Stimulated activated CD8-positive, alpha-beta memory T cell treated with anti-CD3 and anti-CD28 coated beads, Interleukin-12 subunit alpha, Interleukin-12 subunit beta, amount 100 ng/mL, for 24 hours (primary cell): ENCODE data around the gene SPATA31E1.
"Not testable (repeated sequence)": the region's sequence is repeated elsewhere in the genome, so short reads cannot be mapped to it uniquely, and the experiment has no call there.

Experiments
- DNase-seq: peaks from one replicate; pipeline ENCODE4 v3.0.0-alpha.2; 2020; ENCODE audit errors: extremely low read depth

The SPATA31E1 gene

DNA sequence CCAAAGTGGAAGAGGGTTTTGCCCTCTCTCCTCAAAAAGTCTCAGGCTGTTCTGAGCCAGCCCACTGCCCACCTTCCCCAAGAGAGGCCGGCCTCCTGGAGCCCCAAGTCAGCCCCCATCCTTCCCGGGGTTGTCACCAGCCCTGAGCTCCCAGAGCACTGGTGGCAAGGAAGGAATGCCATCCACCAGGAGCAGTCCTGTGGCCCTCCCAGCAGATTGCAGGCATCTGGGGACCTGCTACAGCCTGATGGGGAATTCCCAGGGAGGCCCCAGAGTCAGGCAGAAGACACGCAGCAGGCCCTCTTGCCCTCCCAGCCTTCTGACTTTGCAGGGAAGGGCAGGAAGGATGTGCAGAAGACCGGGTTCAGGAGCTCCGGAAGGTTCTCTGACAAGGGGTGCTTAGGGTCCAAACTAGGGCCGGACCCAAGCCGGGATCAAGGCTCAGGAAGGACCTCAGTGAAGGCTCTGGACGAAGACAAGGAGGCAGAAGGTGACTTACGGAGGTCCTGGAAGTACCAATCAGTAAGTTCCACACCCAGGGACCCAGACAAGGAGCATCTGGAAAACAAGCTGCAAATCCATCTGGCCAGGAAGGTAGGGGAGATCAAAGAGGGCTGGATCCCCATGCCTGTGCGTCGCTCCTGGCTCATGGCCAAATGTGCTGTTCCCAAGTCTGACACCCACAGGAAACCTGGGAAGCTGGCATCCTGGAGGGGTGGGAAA lies 3.7 kb downstream of the SPATA31E1 start:
- DNase-seq: no peak

- DNase-seq: no peak
Measured at GRCh38 chr9:87886933-87887505, 4.3 kb downstream of the SPATA31E1 start.

- no peak for DNase-seq
Measured at GRCh38 chr9:87887661-87888480, 5.2 kb downstream of the SPATA31E1 start.

DNA sequence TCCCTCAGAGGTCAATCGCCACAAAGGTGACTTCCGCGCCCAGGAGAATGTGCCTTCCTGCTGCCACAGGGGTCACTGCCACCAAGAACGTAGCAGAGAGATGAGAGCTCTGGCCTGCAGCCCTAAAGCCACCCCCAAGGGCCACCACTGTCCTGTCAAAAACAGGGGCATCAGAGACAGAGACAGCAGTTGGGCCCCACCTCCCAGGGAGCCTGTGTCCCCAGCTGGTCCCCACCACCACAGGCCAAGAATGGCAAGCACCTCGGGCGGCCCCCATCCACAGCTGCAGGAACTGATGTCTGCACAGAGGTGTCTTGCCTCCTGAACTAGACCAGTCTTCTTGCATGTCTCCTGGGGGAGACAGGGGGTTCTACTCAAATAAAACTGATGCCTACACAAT lies 5.8 kb downstream of the SPATA31E1 start:
- no peak for DNase-seq

DNA sequence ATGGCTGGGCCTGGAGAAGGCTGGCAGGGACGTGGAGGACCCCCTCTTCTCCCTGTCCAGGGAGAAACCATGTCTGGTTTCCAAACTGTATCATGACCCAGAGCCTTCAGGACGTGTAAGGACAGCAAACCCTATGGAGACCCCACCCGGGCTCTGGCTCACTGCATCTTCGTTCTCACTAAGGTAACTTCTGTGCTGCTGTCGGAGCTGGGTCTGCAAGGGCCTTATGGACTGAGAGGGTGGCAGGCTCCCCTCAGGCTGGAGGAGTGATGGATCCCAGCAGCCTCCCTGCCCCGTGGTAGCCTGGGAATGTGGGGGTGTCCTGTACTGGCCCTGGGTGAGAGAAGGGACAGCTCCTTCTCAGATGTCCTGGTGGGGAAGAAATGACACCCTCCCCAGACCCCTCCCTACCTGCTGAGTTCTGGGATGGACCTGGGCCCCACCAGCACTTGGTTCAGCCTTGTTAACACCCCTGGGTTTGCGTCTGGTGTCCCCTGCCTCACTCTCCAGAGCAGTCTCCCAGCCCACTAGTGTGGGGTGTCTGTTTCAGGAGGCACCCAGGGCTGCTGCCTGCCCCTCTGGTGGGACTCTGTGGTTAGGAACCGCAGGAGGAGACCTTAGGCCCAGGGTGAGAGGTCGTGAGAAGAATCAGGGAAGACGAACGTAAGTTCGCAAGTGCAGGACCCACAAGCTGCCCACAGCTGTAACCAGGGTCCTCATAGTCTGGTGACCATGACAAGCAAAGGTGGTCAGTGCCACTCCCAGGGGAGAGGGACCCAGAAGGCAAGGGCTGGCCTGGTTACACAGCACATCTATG lies 6.6 kb downstream of the SPATA31E1 start:
- no peak for DNase-seq

- DNase-seq: no peak
Measured at GRCh38 chr9:87889882-87890252, 7.2 kb downstream of the SPATA31E1 start.

DNA sequence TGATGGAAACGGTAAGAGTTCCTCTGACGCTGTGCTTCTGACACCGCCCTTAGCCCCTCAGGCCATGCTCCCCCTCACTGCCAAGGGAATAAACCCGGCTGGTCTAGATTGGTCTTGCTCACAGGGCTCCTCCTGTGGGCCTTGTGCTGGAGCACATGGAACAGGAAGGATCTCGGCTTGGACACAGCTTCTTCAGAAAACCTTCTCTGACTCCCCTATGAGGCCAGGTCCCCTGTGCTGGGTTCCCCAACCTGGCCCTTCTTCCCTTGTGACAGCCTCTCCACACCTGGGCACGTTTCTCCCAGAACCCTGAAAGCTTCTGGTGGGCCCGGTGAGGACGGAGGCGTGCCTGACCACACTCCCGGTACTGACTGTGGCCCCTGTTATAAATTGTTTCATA lies 8.2 kb downstream of the SPATA31E1 start:
- DNase-seq: no peak

DNA sequence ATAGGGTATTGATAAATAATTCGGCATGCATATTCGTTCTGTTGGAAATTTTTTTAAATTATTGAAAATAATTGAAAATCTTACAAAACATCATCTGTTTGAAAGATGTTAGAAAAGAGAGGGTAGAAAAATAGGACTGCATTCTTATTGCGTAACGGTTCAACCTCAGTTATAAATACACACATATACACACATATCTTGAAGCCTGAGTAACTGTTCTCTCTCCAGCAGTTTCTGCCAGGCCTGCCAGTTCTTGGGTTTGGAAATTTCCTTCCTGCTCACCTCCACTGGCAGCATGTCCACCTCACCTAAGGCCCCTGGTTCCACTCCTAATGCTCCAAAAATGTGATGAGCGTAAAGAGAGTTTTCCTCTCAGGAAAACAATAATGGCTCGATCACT lies 9.1 kb downstream of the SPATA31E1 start:
- no peak for DNase-seq

DNA sequence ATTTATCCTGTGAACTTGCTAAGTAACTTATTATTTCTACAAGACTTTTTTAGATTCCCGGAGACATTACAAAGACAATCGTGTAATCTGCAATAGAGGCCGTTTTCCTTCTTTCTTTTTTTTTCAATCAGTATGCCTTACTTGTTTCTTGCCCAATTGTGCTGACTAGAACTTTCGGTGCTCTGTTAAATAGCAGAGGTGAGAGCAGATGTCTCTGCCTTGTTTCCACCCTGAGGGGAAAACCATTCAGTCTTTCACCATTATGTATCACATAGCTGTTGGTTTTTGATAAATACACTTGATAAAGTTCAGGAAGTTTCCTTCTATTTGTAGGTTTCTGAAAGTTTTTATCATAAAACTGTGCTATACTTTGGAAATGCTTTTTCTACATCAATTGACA lies 10.3 kb downstream of the SPATA31E1 start:
- no peak for DNase-seq

DNA sequence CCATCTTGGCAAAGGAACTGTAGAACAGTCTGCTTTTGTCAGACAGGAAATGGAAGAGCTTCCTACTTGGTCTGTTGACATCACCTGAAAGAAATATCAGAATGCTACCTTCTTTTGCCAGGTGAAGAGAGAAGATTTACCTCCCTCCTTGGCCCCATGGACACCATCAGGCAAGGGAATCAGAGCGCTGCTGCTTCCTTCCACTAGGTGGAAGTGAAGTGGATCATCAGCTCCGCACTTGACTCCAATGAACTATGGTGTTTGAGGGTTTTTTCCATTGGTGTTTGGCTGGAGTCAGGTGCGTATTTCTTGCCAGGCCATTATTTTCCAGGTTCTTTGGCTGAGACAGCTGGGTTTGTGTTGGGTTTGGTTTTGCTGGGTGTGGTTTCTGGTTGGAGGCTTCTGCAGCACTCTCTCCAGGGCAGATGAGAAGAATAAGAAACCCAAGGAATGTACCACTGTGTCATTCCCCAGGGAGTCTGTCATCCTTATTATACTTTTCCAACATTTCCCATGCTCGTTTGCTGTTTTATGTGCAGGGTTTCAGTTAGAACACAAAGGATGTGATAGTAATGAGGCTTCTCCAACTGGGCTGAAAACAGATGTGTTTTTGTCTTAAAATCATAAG lies 12.4 kb downstream of the SPATA31E1 start:
- no peak for DNase-seq

GRCh38 chr9:87896891-87897290 lies 14.2 kb downstream of the SPATA31E1 start:
- no peak for DNase-seq

DNA sequence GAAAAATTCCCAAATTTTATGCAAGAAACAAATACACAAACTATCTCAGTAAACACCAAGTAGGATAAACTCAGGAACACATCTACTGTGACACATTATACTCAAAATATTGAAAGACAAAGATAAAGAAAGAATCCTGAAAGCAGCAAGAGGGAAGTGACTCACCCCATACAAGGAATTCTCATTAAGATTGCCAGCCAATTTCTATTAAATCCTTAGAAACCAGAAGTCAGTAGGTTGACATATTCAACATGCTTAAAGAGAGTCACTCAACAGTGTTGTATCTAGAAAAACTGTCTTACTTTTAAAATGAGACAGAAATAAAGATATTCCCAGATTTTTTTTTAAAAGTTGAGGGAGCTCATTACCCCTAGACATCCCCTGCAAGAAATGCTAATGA lies 15.5 kb downstream of the SPATA31E1 start:
- no peak for DNase-seq

GRCh38 chr9:87902371-87902770 lies 19.7 kb downstream of the SPATA31E1 start:
- not testable (repeated sequence) for DNase-seq

- no peak for DNase-seq
Measured at GRCh38 chr9:87909310-87910041, 26.8 kb downstream of the SPATA31E1 start.

DNA sequence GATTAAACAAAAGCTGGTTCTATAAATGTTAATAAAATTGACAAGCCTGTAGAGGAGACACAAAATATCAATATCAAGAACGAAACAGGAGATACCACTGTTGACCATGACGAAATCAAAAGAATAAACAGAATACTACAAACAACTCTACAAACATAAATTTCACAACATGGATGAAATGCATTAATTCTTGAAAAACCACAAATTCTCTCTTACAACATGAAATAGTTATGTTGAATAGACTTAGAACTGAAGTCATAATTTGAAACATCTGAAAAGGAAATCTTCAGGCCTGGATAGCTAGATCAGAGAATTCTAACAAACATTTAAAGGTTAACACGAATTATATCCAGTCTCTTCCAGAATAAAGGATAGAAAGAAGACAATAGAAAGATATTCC lies 28.1 kb downstream of the SPATA31E1 start:
- no peak for DNase-seq

DNA sequence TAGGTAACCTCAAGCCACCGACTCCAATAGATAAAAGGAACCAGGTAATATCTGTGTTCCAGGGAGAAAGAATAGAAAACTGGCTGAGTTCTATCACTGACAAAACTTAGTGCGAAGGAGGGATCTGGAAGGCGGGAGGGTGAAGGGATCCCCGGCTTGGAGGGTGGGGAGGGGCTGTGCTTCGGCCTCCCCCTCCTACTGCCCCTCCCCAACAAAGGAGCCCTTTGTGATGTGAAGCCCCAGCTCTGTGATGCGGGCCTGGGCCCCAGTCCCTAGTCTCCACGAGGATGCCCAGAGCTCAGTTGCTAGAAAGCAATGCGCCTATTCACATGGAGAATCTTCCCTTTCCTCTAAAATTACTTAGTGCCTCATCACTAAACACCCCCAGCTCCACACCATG lies 35.0 kb downstream of the SPATA31E1 start, which contains the start of gene SPATA31C1:
Gene SPATA31C1, plus strand, starts transcription at position 301 of the 400 bp plus-strand sequence.
- not testable (repeated sequence) for DNase-seq

- not testable (repeated sequence) for DNase-seq
Measured at GRCh38 chr9:87919013-87919412, 36.3 kb downstream of the SPATA31E1 start.

DNA sequence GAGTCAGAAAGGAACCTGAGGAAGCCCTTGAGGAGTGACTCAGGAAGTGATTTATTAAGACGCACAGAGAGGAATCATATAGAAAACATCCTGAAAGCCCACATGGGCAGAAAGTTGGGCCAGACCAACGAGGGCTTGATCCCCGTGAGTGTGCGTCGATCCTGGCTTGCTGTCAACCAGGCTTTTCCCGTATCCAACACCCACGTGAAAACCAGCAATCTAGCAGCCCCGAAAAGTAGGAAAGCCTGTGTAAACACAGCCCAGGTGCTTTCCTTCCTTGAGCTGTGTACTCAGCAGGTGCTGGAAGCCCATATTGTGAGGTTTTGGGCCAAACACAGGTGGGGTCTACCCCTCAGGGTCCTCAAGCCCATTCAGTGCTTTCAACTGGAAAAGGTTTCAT lies 38.9 kb downstream of the SPATA31E1 start:
- not testable (repeated sequence) for DNase-seq

DNA sequence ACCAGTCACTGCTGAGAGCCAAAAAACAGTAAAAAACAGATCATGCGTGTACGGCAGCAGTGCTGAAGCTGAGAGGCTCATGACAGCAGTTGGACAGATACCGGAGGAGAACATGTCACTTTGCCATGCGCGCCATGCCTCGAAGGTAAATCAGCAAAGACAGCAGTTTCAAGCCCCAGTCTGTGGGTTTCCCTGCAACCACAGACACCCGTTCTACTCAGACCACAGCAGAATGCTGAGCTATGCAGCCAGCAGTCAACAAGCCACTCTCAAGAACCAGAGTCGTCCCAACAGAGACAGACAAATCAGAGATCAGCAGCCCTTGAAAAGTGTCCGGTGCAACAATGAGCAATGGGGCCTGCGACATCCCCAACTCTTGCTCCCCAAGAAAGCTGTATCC lies 40.3 kb downstream of the SPATA31E1 start:
- DNase-seq: not testable (repeated sequence)

DNA sequence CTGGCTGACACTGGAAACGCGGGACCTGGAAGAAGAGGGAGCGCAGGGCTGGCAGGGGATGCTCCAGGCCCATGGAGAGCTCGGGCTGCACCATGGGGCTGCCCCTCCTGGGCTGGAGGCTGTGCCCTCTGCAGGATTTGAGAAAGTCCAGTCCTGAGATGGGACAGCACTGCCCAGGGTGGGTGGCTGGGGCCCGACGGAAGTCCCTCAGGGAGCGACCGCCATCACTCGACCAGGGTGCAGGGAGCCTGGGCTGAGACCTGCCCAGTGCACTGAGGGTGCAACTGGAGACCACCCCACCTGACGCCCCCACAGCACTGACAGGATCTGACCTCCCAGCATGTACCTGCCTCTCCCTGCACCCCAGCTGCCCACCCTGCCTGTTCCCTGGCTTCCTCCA lies 42.2 kb downstream of the SPATA31E1 start:
- not testable (repeated sequence) for DNase-seq

GRCh38 chr9:87929152-87929551 lies 46.5 kb downstream of the SPATA31E1 start:
- not testable (repeated sequence) for DNase-seq
